Activated CD4-positive, alpha-beta memory T cell treated with anti-CD3 and anti-CD28 coated beads for 36 hours (primary cell): Measurements from ENCODE around the gene PITPNC1. TPM values are rescaled to one million over a fixed set of nuclear protein-coding genes. Genes with fewer than 3 reads are reported as not detected.
A peak's percentile ranks its signal among the peaks of the same experiment; 100 is the strongest.
"Not testable (repeated sequence)": the region's sequence is repeated elsewhere in the genome, so short reads cannot be mapped to it uniquely, and the experiment has no call there.

Experiments
- CTCF ChIA-PET: fragments of 350-600 bp; sonication (Branson Sonifier 250); formaldehyde crosslinking; loops from one replicate; lab custom pipeline; 2021; ENCODE audit warnings: antibody characterized with exemption, inconsistent platforms; lab: Charles Lee
- POLR2A ChIA-PET: fragments of 350-600 bp; sonication (Branson Sonifier 250); formaldehyde crosslinking; loops from one replicate; lab custom pipeline; 2021; ENCODE audit warnings: antibody characterized with exemption; lab: Charles Lee
- DNase-seq: peaks from one replicate; pipeline ENCODE4 v3.0.0-alpha.2; 2020
- H3K27ac Mint-ChIP-seq: one replicate; pipeline ENCODE4 v1.8.0; 2021; ENCODE audit warnings: mixed read lengths
- H3K27me3 Mint-ChIP-seq: one replicate; pipeline ENCODE4 v1.8.0; 2021; ENCODE audit warnings: mixed read lengths
- H3K36me3 Mint-ChIP-seq: one replicate; pipeline ENCODE4 v1.8.0; 2021; ENCODE audit warnings: mixed read lengths
- H3K4me1 Mint-ChIP-seq: one replicate; pipeline ENCODE4 v1.8.0; 2021; ENCODE audit warnings: low read depth, mixed read lengths
- H3K4me3 Mint-ChIP-seq: one replicate; pipeline ENCODE4 v1.8.0; 2021; ENCODE audit warnings: mild to moderate bottlenecking, mixed read lengths
- H3K9me3 Mint-ChIP-seq: one replicate; pipeline ENCODE4 v1.8.0; 2021; ENCODE audit warnings: mixed read lengths
- intact Hi-C: fragments of 100-400 bp; cut with micrococcal nuclease; formaldehyde crosslinking; loops from one replicate; pipeline ENCODE4 v1.15.1; 2023
- total RNA-seq, 2 experiments: library from RNA; stranded (reverse); gene quantifications; one replicate each; pipeline ENCODE4 v1.2.3, GENCODE V29; 2021

PITPNC1 gene
- total RNA-seq, 2 experiments from 2014 or later: 35.7 to 37.3 TPM

GRCh38 chr17:67685351-67685750 is 308.3 kb downstream of the PITPNC1 start:
- H3K4me3 Mint-ChIP-seq: no peak overlapping the region
- DNase-seq: no peak
- POLR2A ChIA-PET: no interaction called here
- intact Hi-C loops: loop anchor here (5.0 kb wide), 1 partner anchor 208 kb away; no protein-coding TSS in a partner anchor
- peaks cover 10% of the 10 kb centered on the region for H3K4me1 Mint-ChIP-seq
- no peaks in the 10 kb centered on the region for H3K36me3 Mint-ChIP-seq
- H3K27me3 Mint-ChIP-seq: no peaks in the 10 kb centered on the region
- CTCF ChIA-PET: interaction anchor here (0.7 to 1.0 kb wide), 3 partner anchors 311 to 600 kb away, joined by 3 to 4 read pairs (median 4); no protein-coding TSS in a partner anchor
- no peaks in the 10 kb centered on the region for H3K9me3 Mint-ChIP-seq
- H3K27ac Mint-ChIP-seq: no peak overlapping the region

- no peak for DNase-seq
- Mint-ChIP-seq H3K27me3 (no peaks in the 10 kb centered on the region), H3K36me3 (no peaks in the 10 kb centered on the region), H3K27ac (no peak overlapping the region), H3K4me1 (peaks cover 3% of the 10 kb centered on the region), H3K9me3 (no peaks in the 10 kb centered on the region), H3K4me3 (no peak overlapping the region)
- intact Hi-C loops: loop anchor here (5.0 kb wide), 1 partner anchor 209 kb away; no protein-coding TSS in a partner anchor
- ChIA-PET CTCF (interaction anchor here (0.5 to 3.4 kb wide), 4 partner anchors 106 to 309 kb away, joined by 3 to 57 read pairs (median 4); partner anchors contain the start of gene PITPNC1), POLR2A (no interaction called here)
Observed at GRCh38 chr17:67686241-67686640, 309.2 kb downstream of the PITPNC1 start.

- Mint-ChIP-seq H3K27me3 (no peaks in the 10 kb centered on the region), H3K27ac (no peak overlapping the region)
- intact Hi-C loops: loop anchor here (5.0 kb wide), 1 partner anchor 210 kb away; no protein-coding TSS in a partner anchor
Observed at GRCh38 chr17:67687511-67687910, 310.4 kb downstream of the PITPNC1 start.

GRCh38 chr17:67689534-67690177 is 312.6 kb downstream of the PITPNC1 start:
- H3K36me3 Mint-ChIP-seq: peaks cover 1% of the 10 kb centered on the region

More at GRCh38 chr17:67687511-67687910, 310.4 kb downstream of the PITPNC1 start:
- Mint-ChIP-seq H3K9me3 (no peaks in the 10 kb centered on the region), H3K4me3 (no peak overlapping the region), H3K4me1 (peaks cover 3% of the 10 kb centered on the region), H3K36me3 (no peaks in the 10 kb centered on the region)
- POLR2A ChIA-PET: no interaction called here
- DNase-seq: no peak
- CTCF ChIA-PET: interaction anchor here (0.8 to 3.4 kb wide), 6 partner anchors 9 to 316 kb away, joined by 3 to 57 read pairs (median 4); partner anchors contain the start of gene PITPNC1

GRCh38 chr17:67693811-67694210 is 316.7 kb downstream of the PITPNC1 start:
- intact Hi-C loops: no loop called here
- Mint-ChIP-seq H3K27me3 (no peaks in the 10 kb centered on the region), H3K4me3 (no peak overlapping the region), H3K36me3 (peaks cover 1% of the 10 kb centered on the region), H3K9me3 (no peaks in the 10 kb centered on the region), H3K4me1 (peaks cover 3% of the 10 kb centered on the region), H3K27ac (no peak overlapping the region)
- POLR2A ChIA-PET: no interaction called here
- no peak for DNase-seq
- CTCF ChIA-PET: interaction anchor here (0.5 to 1.6 kb wide), 5 partner anchors 16 to 319 kb away, joined by 3 to 6 read pairs (median 5); partner anchors contain the start of gene NOL11

More at GRCh38 chr17:67689534-67690177, 312.6 kb downstream of the PITPNC1 start:
- peak; percentile 34 for DNase-seq
- intact Hi-C loops: loop anchor here (1.0 to 5.0 kb wide), 2 partner anchors 212 to 315 kb away; no protein-coding TSS in a partner anchor
- Mint-ChIP-seq H3K9me3 (no peaks in the 10 kb centered on the region), H3K4me1 (peaks cover 3% of the 10 kb centered on the region), H3K4me3 (no peak overlapping the region), H3K27me3 (no peaks in the 10 kb centered on the region), H3K27ac (no peak overlapping the region)
- CTCF ChIA-PET: interaction anchor here (0.7 to 2.1 kb wide), 16 partner anchors 8 to 348 kb away, joined by 3 to 29 read pairs (median 4); no protein-coding TSS in a partner anchor
- POLR2A ChIA-PET: no interaction called here

GRCh38 chr17:67696347-67696746 is 319.3 kb downstream of the PITPNC1 start:
- no peak overlapping the region for H3K27ac Mint-ChIP-seq
- POLR2A ChIA-PET: no interaction called here
- intact Hi-C loops: no loop called here
- DNase-seq: no peak
- H3K9me3 Mint-ChIP-seq: no peaks in the 10 kb centered on the region
- no peak overlapping the region for H3K4me3 Mint-ChIP-seq
- CTCF ChIA-PET: no interaction called here
- no peaks in the 10 kb centered on the region for H3K4me1 Mint-ChIP-seq
- no peaks in the 10 kb centered on the region for H3K27me3 Mint-ChIP-seq
- H3K36me3 Mint-ChIP-seq: peaks cover 1% of the 10 kb centered on the region

GRCh38 chr17:67696853-67697498 is 319.9 kb downstream of the PITPNC1 start:
- DNase-seq: no peak
- POLR2A ChIA-PET: no interaction called here
- H3K9me3 Mint-ChIP-seq: no peaks in the 10 kb centered on the region
- intact Hi-C loops: no loop called here
- H3K27ac Mint-ChIP-seq: no peak overlapping the region
- no peaks in the 10 kb centered on the region for H3K4me1 Mint-ChIP-seq
- CTCF ChIA-PET: no interaction called here
- H3K27me3 Mint-ChIP-seq: no peaks in the 10 kb centered on the region
- peaks cover 1% of the 10 kb centered on the region for H3K36me3 Mint-ChIP-seq
- no peak overlapping the region for H3K4me3 Mint-ChIP-seq

GRCh38 chr17:67700037-67700724 is 323.1 kb downstream of the PITPNC1 start:
- no peaks in the 10 kb centered on the region for H3K9me3 Mint-ChIP-seq
- no peaks in the 10 kb centered on the region for H3K36me3 Mint-ChIP-seq
- intact Hi-C loops: no loop called here
- no peaks in the 10 kb centered on the region for H3K27me3 Mint-ChIP-seq
- H3K4me1 Mint-ChIP-seq: no peaks in the 10 kb centered on the region
- ChIA-PET CTCF (interaction anchor here (0.6 to 1.7 kb wide), 4 partner anchors 11 to 325 kb away, joined by 3 to 6 read pairs (median 4); no protein-coding TSS in a partner anchor), POLR2A (no interaction called here)
- no peak overlapping the region for H3K27ac Mint-ChIP-seq
- no peak overlapping the region for H3K4me3 Mint-ChIP-seq
- DNase-seq: no peak

- intact Hi-C loops: no loop called here
- Mint-ChIP-seq H3K4me1 (no peaks in the 10 kb centered on the region), H3K36me3 (no peaks in the 10 kb centered on the region), H3K27me3 (no peaks in the 10 kb centered on the region), H3K4me3 (no peak overlapping the region), H3K27ac (no peak overlapping the region), H3K9me3 (no peaks in the 10 kb centered on the region)
- ChIA-PET CTCF (interaction anchor here (1.4 to 1.7 kb wide), 3 partner anchors 12 to 326 kb away, joined by 4 to 6 read pairs (median 4); no protein-coding TSS in a partner anchor), POLR2A (no interaction called here)
- DNase-seq: no peak
Observed at GRCh38 chr17:67700725-67701119, 323.6 kb downstream of the PITPNC1 start.

GRCh38 chr17:67702861-67703260 is 325.8 kb downstream of the PITPNC1 start:
- H3K9me3 Mint-ChIP-seq, H3K27me3 Mint-ChIP-seq, CTCF ChIA-PET, H3K36me3 Mint-ChIP-seq, DNase-seq, H3K4me3 Mint-ChIP-seq, H3K27ac Mint-ChIP-seq, H3K4me1 Mint-ChIP-seq, intact Hi-C loops: not testable (repeated sequence)
- POLR2A ChIA-PET: interaction anchor here (0.6 kb wide), 1 partner anchor 80 kb away, joined by 4 read pairs; no protein-coding TSS in a partner anchor

- Mint-ChIP-seq H3K4me3 (no peak overlapping the region), H3K36me3 (no peaks in the 10 kb centered on the region), H3K9me3 (no peaks in the 10 kb centered on the region), H3K27ac (no peak overlapping the region), H3K4me1 (no peaks in the 10 kb centered on the region), H3K27me3 (peaks cover 2% of the 10 kb centered on the region)
- intact Hi-C loops: no loop called here
- POLR2A ChIA-PET: interaction anchor here (1.7 kb wide), 1 partner anchor 10 kb away, joined by 4 read pairs; no protein-coding TSS in a partner anchor
- no peak for DNase-seq
- CTCF ChIA-PET: interaction anchor here (1.2 kb wide), 1 partner anchor 19 kb away, joined by 3 read pairs; no protein-coding TSS in a partner anchor
Observed at GRCh38 chr17:67707442-67707841, 330.4 kb downstream of the PITPNC1 start.
